ENCODE results near the gene COG2. TPM values are rescaled to one million over a fixed set of nuclear protein-coding genes. Genes with fewer than 3 reads are reported as not detected.
"Not testable (repeated sequence)": the region's sequence is repeated elsewhere in the genome, so short reads cannot be mapped to it uniquely, and the experiment has no call there.

COG2 gene
- 29.9 and 35.4 TPM in 2 replicates for total RNA-seq (2014; rRNA removed; shearing (Covaris generic))
- polyA plus RNA-seq (2015; cell fraction: cytosol; rRNA removed), result 22.8 and 29.2 TPM in 2 replicates
- polyA plus RNA-seq (2015; cell fraction: nucleus; rRNA removed), result 69.0 and 85.1 TPM in 2 replicates

GRCh38 chr1:230642263-230642959 lies at the start of gene COG2:
COG2 (plus strand) TSS chr1:230642481; CDS start chr1:230642607, 126 bp downstream.
- in situ Hi-C loops (cut with HindIII; ENCODE audit: low pct_unique_long_range_greater_than_20kb, low sequenced_read_pairs), result no loop called here
- DNase-seq (ENCODE audit: low read depth, low spot score), result peak; percentile 89

GRCh38 chr1:230592848-230593414 lies 49.4 kb upstream of the COG2 start:
- in situ Hi-C loops (cut with HindIII; ENCODE audit: low pct_unique_long_range_greater_than_20kb, low sequenced_read_pairs), result no loop called here
- no peak for DNase-seq (ENCODE audit: low read depth, low spot score)

- no peak for DNase-seq (ENCODE audit: low read depth, low spot score)
- in situ Hi-C loops (cut with HindIII; ENCODE audit: low pct_unique_long_range_greater_than_20kb, low sequenced_read_pairs), result no loop called here
These were observed 48.0 kb upstream of the COG2 start for GRCh38 chr1:230594214-230594773.

- in situ Hi-C loops (cut with HindIII; ENCODE audit: low pct_unique_long_range_greater_than_20kb, low sequenced_read_pairs), result no loop called here
- DNase-seq (ENCODE audit: low read depth, low spot score), result no peak
These were observed 47.1 kb upstream of the COG2 start for GRCh38 chr1:230595181-230595580.

GRCh38 chr1:230596306-230596705 lies 46.0 kb upstream of the COG2 start:
- no peak for DNase-seq (ENCODE audit: low read depth, low spot score)
- in situ Hi-C loops (cut with HindIII; ENCODE audit: low pct_unique_long_range_greater_than_20kb, low sequenced_read_pairs), result no loop called here

GRCh38 chr1:230598745-230599144 lies 43.5 kb upstream of the COG2 start:
- no peak for DNase-seq (ENCODE audit: low read depth, low spot score)
- in situ Hi-C loops (cut with HindIII; ENCODE audit: low pct_unique_long_range_greater_than_20kb, low sequenced_read_pairs), result no loop called here

- in situ Hi-C loops (cut with HindIII; ENCODE audit: low pct_unique_long_range_greater_than_20kb, low sequenced_read_pairs), result no loop called here
- DNase-seq (ENCODE audit: low read depth, low spot score), result no peak
These were observed 42.2 kb upstream of the COG2 start for GRCh38 chr1:230599926-230600656.

GRCh38 chr1:230600657-230601400 lies 41.5 kb upstream of the COG2 start:
- DNase-seq (ENCODE audit: low read depth, low spot score); in situ Hi-C loops (cut with HindIII; ENCODE audit: low pct_unique_long_range_greater_than_20kb, low sequenced_read_pairs): not testable (repeated sequence)

- no peak for DNase-seq (ENCODE audit: low read depth, low spot score)
- in situ Hi-C loops (cut with HindIII; ENCODE audit: low pct_unique_long_range_greater_than_20kb, low sequenced_read_pairs), result no loop called here
These were observed 33.1 kb upstream of the COG2 start for GRCh38 chr1:230609208-230609607.

- no peak for DNase-seq (ENCODE audit: low read depth, low spot score)
- in situ Hi-C loops (cut with HindIII; ENCODE audit: low pct_unique_long_range_greater_than_20kb, low sequenced_read_pairs), result no loop called here
These were observed 31.7 kb upstream of the COG2 start for GRCh38 chr1:230610589-230610988.

- in situ Hi-C loops (cut with HindIII; ENCODE audit: low pct_unique_long_range_greater_than_20kb, low sequenced_read_pairs), result no loop called here
- DNase-seq (ENCODE audit: low read depth, low spot score), result no peak
These were observed 31.0 kb upstream of the COG2 start for GRCh38 chr1:230611128-230611877.

- no peak for DNase-seq (ENCODE audit: low read depth, low spot score)
- in situ Hi-C loops (cut with HindIII; ENCODE audit: low pct_unique_long_range_greater_than_20kb, low sequenced_read_pairs), result no loop called here
These were observed 30.4 kb upstream of the COG2 start for GRCh38 chr1:230611878-230612235.

- no peak for DNase-seq (ENCODE audit: low read depth, low spot score)
- in situ Hi-C loops (cut with HindIII; ENCODE audit: low pct_unique_long_range_greater_than_20kb, low sequenced_read_pairs), result no loop called here
These were observed 29.6 kb upstream of the COG2 start for GRCh38 chr1:230612651-230613050.

- in situ Hi-C loops (cut with HindIII; ENCODE audit: low pct_unique_long_range_greater_than_20kb, low sequenced_read_pairs), result no loop called here
- DNase-seq (ENCODE audit: low read depth, low spot score), result no peak
These were observed 28.2 kb upstream of the COG2 start for GRCh38 chr1:230614121-230614520.

GRCh38 chr1:230618537-230618936 lies 23.7 kb upstream of the COG2 start:
- in situ Hi-C loops (cut with HindIII; ENCODE audit: low pct_unique_long_range_greater_than_20kb, low sequenced_read_pairs), result no loop called here
- DNase-seq (ENCODE audit: low read depth, low spot score), result no peak

- DNase-seq (ENCODE audit: low read depth, low spot score), result no peak
- in situ Hi-C loops (cut with HindIII; ENCODE audit: low pct_unique_long_range_greater_than_20kb, low sequenced_read_pairs), result no loop called here
These were observed 21.5 kb upstream of the COG2 start for GRCh38 chr1:230620649-230621323.

All from SK-MEL-5 (cell line).